Parathyroid adenoma (tissue), 2 donors: ENCODE data around the gene USP30.

ENCODE experiments used
- H2AFZ ChIP-seq: fragments of 300-600 bp; sonication (generic); one replicate; pipeline ENCODE4 v1.7.0; 2017; ENCODE audit warnings: antibody characterized with exemption, mild to moderate bottlenecking
- H3K27ac ChIP-seq: fragments of 300-600 bp; sonication (generic); one replicate; pipeline ENCODE4 v1.7.0; 2017
- H3K27me3 ChIP-seq: fragments of 300-600 bp; sonication (generic); one replicate; pipeline ENCODE4 v1.7.0; 2017; ENCODE audit warnings: low read length; ENCODE audit not compliant: control insufficient read depth, insufficient read depth
- H3K36me3 ChIP-seq: fragments of 300-600 bp; sonication (generic); one replicate; pipeline ENCODE4 v1.7.0; 2017; ENCODE audit warnings: low read length; ENCODE audit not compliant: control insufficient read depth, insufficient read depth
- H3K4me1 ChIP-seq: fragments of 300-600 bp; sonication (generic); one replicate; pipeline ENCODE4 v1.7.0; 2017; ENCODE audit warnings: control low read depth
- H3K4me2 ChIP-seq: fragments of 300-600 bp; sonication (generic); one replicate; pipeline ENCODE4 v1.7.0; 2017; ENCODE audit warnings: low read length
- H3K4me3 ChIP-seq: fragments of 300-600 bp; sonication (generic); one replicate; pipeline ENCODE4 v1.7.0; 2017; ENCODE audit warnings: low read depth, low read length
- H3K79me2 ChIP-seq: fragments of 300-600 bp; sonication (generic); one replicate; pipeline ENCODE4 v1.7.0; 2017; ENCODE audit warnings: control low read depth
- H3K9ac ChIP-seq: fragments of 300-600 bp; sonication (generic); one replicate; pipeline ENCODE4 v1.7.0; 2017; ENCODE audit warnings: mild to moderate bottlenecking
- H3K9me3 ChIP-seq: fragments of 300-600 bp; sonication (generic); one replicate; pipeline ENCODE4 v1.7.0; 2017; ENCODE audit warnings: low read length; ENCODE audit not compliant: control insufficient read depth
- CTCF ChIP-seq: fragments of 300-600 bp; sonication (generic); IDR thresholded peaks from one replicate; pipeline ENCODE4 v1.7.0; 2017; ENCODE audit warnings: antibody characterized with exemption, mild to moderate bottlenecking
- donor health status: primary hyperparathyroidism.

USP30 gene

GRCh38 chr12:109069307-109070271 lies 17.2 kb downstream of the USP30 start:
- no peaks in the 10 kb centered on the region for H3K79me2 ChIP-seq
- H3K9me3 ChIP-seq, result no peaks in the 10 kb centered on the region
- no peak for TF ChIP-seq CTCF
- H3K4me1 ChIP-seq, result no peaks in the 10 kb centered on the region
- H3K27ac ChIP-seq, result no peak overlapping the region
- no peaks in the 10 kb centered on the region for H3K27me3 ChIP-seq
- H3K4me3 ChIP-seq, result no peak overlapping the region
- H2AFZ ChIP-seq, result no peak overlapping the region
- H3K9ac ChIP-seq, result no peak overlapping the region
- no peaks in the 10 kb centered on the region for H3K36me3 ChIP-seq
- no peak overlapping the region for H3K4me2 ChIP-seq

DNA sequence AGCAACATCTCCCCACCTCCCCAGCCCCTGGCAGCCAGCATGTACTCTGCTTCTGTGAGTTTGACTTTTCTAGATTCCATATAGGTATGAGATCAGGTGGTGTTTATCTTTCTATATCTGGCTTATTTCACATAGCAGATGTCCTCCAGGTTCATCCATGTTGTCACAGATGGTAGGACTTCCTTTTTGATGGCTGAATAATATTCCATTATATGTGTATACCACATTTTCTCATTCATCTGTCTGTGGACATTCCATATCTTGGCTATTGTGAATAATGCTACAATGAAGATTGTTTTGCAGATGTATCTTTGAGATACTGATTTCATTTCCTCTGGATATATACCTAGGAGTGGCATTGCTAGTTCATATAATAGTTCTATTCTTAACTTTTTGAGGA lies 22.5 kb downstream of the USP30 start:
- Histone ChIP-seq H3K4me1 (no peaks in the 10 kb centered on the region), H3K27me3 (no peaks in the 10 kb centered on the region), H3K9ac (no peak overlapping the region), H3K36me3 (no peaks in the 10 kb centered on the region), H3K9me3 (no peaks in the 10 kb centered on the region), H3K79me2 (peaks cover 3% of the 10 kb centered on the region), H3K4me2 (no peak overlapping the region), H3K4me3 (no peak overlapping the region), H2AFZ (no peak overlapping the region), H3K27ac (no peak overlapping the region)
- no peak for TF ChIP-seq CTCF

DNA sequence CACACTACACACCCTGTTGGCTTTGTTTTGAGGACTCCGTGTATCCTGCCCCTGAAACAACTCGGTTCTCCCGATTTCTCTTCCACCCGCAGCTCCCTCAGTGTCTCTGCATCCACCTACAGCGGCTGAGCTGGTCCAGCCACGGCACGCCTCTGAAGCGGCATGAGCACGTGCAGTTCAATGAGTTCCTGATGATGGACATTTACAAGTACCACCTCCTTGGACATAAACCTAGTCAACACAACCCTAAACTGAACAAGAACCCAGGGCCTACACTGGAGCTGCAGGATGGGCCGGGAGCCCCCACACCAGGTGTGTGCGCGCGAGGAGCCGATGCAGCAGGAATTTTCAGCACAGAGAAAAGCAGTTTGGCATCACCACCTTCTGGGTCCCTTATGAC lies 30.4 kb downstream of the USP30 start:
- Histone ChIP-seq H3K9ac (no peak overlapping the region), H3K4me1 (no peaks in the 10 kb centered on the region), H3K36me3 (no peaks in the 10 kb centered on the region), H3K4me2 (no peak overlapping the region), H2AFZ (no peak overlapping the region), H3K27ac (no peak overlapping the region), H3K4me3 (no peak overlapping the region), H3K79me2 (peaks cover 3% of the 10 kb centered on the region), H3K9me3 (no peaks in the 10 kb centered on the region), H3K27me3 (no peaks in the 10 kb centered on the region)
- no peak for TF ChIP-seq CTCF

GRCh38 chr12:109084425-109084824 lies 32.0 kb downstream of the USP30 start:
- no peak overlapping the region for H2AFZ ChIP-seq
- H3K9ac ChIP-seq, result no peak overlapping the region
- peaks cover 3% of the 10 kb centered on the region for H3K79me2 ChIP-seq
- no peaks in the 10 kb centered on the region for H3K9me3 ChIP-seq
- no peak overlapping the region for H3K4me2 ChIP-seq
- no peak overlapping the region for H3K4me3 ChIP-seq
- H3K27ac ChIP-seq, result no peak overlapping the region
- H3K4me1 ChIP-seq, result no peaks in the 10 kb centered on the region
- no peak for TF ChIP-seq CTCF
- no peaks in the 10 kb centered on the region for H3K27me3 ChIP-seq
- H3K36me3 ChIP-seq, result no peaks in the 10 kb centered on the region

DNA sequence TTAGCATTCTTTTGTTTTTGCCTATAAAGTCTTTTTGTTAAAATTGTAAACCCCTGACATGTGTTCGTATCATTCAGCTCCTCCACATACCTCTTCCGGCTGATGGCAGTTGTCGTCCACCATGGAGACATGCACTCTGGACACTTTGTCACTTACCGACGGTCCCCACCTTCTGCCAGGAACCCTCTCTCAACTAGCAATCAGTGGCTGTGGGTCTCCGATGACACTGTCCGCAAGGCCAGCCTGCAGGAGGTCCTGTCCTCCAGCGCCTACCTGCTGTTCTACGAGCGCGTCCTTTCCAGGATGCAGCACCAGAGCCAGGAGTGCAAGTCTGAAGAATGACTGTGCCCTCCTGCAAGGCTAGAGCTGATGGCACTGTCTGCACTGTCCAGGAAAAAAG lies 33.2 kb downstream of the USP30 start:
- Histone ChIP-seq H3K4me1 (no peaks in the 10 kb centered on the region), H3K79me2 (no peaks in the 10 kb centered on the region), H3K27me3 (no peaks in the 10 kb centered on the region)

More for the DNA sequence above, 33.2 kb downstream of the USP30 start:
- Histone ChIP-seq H3K36me3 (no peaks in the 10 kb centered on the region), H3K4me2 (no peak overlapping the region), H3K9me3 (no peaks in the 10 kb centered on the region), H2AFZ (no peak overlapping the region), H3K4me3 (no peak overlapping the region), H3K27ac (no peak overlapping the region), H3K9ac (no peak overlapping the region)
- TF ChIP-seq CTCF, result no peak
